H1 (cell line): Measurements from ENCODE around the gene TENT4B. TPM values are rescaled to one million over a fixed set of nuclear protein-coding genes. Genes with fewer than 3 reads are reported as not detected.

ENCODE experiments used
- CTCF ChIA-PET: fragments of 300-600 bp; sonication (Branson Sonifier 250); formaldehyde crosslinking; loops from one replicate; lab custom pipeline; 2021; ENCODE audit not compliant: partially characterized antibody; lab: Charles Lee
- POLR2A ChIA-PET: fragments of 300-600 bp; sonication (Branson Sonifier 250); formaldehyde crosslinking; loops from one replicate; lab custom pipeline; 2021; ENCODE audit warnings: inconsistent platforms; ENCODE audit not compliant: partially characterized antibody; lab: Charles Lee
- DNase-seq, 2 experiments: peaks; one replicate each; pipeline versions ENCODE4 v3.0.0 to v3.0.0-alpha.2; 2010 to 2022; ENCODE audit warnings: low spot score in 2 of 2, low read depth in 1 of 2, mixed read lengths in 1 of 2
- FAIRE-seq: peaks from 2 replicates; lab custom pipeline; 2011; peaks lifted over from hg19 to GRCh38; lab: Jason Lieb, UNC
- H2AFZ ChIP-seq: 2 replicates; pipeline ENCODE4 v1.8.1; 2012; ENCODE audit warnings: low read length, inconsistent platforms
- H2AK5ac ChIP-seq: 2 replicates; pipeline ENCODE4 v1.6.1; 2013; ENCODE audit warnings: low read depth, low read length
- H2BK120ac ChIP-seq: replicated peaks from 2 replicates; pipeline ENCODE3; 2013; ENCODE audit warnings: low read depth, low read length, inconsistent platforms
- H2BK12ac ChIP-seq: 2 replicates; pipeline ENCODE4 v1.6.1; 2013; ENCODE audit warnings: low read depth, low read length
- H2BK15ac ChIP-seq: 2 replicates; pipeline ENCODE4 v1.6.1; 2013; ENCODE audit warnings: low read length
- H2BK20ac ChIP-seq: 2 replicates; pipeline ENCODE4 v1.6.1; 2013; ENCODE audit warnings: low read length
- H2BK5ac ChIP-seq: 2 replicates; pipeline ENCODE4 v1.6.1; 2013; ENCODE audit warnings: low read depth, low read length
- H3K14ac ChIP-seq: 2 replicates; pipeline ENCODE4 v1.6.1; 2013; ENCODE audit warnings: inconsistent platforms; ENCODE audit not compliant: insufficient read length
- H3K18ac ChIP-seq: 2 replicates; pipeline ENCODE4 v1.6.1; 2013; ENCODE audit warnings: low read length; ENCODE audit errors: extremely low read depth
- H3K23ac ChIP-seq: 2 replicates; pipeline ENCODE4 v1.6.1; 2013; ENCODE audit warnings: inconsistent platforms; ENCODE audit not compliant: insufficient read length
- H3K23me2 ChIP-seq: 2 replicates; pipeline ENCODE4 v1.6.1; 2013; ENCODE audit warnings: low read depth, low read length
- H3K27ac ChIP-seq: 2 replicates; pipeline ENCODE4 v1.6.1; 2011; ENCODE audit warnings: low read depth, low read length, inconsistent platforms
- H3K27me3 ChIP-seq, 4 experiments: replicated peaks in 1 of 4; 1 replicate in 1 of 4; 2 replicates in 3 of 4; pipeline versions ENCODE4 v1.6.1 to v1.8.1; 2011 to 2013; ENCODE audit warnings: low read length in 3 of 4, mild to moderate bottlenecking in 3 of 4, inconsistent platforms in 2 of 4, mixed read lengths in 2 of 4, moderate library complexity in 1 of 4; ENCODE audit not compliant: control insufficient read depth in 3 of 4, insufficient read depth in 3 of 4; ENCODE audit errors: extremely low read depth in 1 of 4
- H3K36me3 ChIP-seq, 4 experiments: 2 replicates each; pipeline versions ENCODE4 v1.6.1 to v1.8.1; 2011 to 2013; ENCODE audit warnings: mild to moderate bottlenecking in 4 of 4, low read length in 3 of 4, moderate library complexity in 2 of 4, control low read depth in 1 of 4, inconsistent platforms in 1 of 4; ENCODE audit not compliant: insufficient read depth in 4 of 4, control insufficient read depth in 2 of 4
- H3K4ac ChIP-seq: replicated peaks from 2 replicates; pipeline ENCODE3; 2013; ENCODE audit warnings: low read length, low read depth, mixed read lengths, inconsistent platforms; ENCODE audit not compliant: insufficient read length
- H3K4me1 ChIP-seq, 4 experiments: replicated peaks in 1 of 4; 1 replicate in 1 of 4; 2 replicates in 3 of 4; pipeline versions ENCODE4 v1.6.1 to v1.8.1; 2011 to 2013; ENCODE audit warnings: low read length in 3 of 4, inconsistent platforms in 2 of 4, mixed read lengths in 1 of 4; ENCODE audit not compliant: insufficient read depth in 4 of 4, control insufficient read depth in 3 of 4
- H3K4me2 ChIP-seq, 2 experiments: 2 replicates each; pipeline versions ENCODE4 v1.6.1 to v1.8.1; 2011 to 2013; ENCODE audit warnings: low read depth in 2 of 2, low read length in 2 of 2, control low read depth in 1 of 2, inconsistent platforms in 1 of 2, mild to moderate bottlenecking in 1 of 2; ENCODE audit not compliant: insufficient read depth in 1 of 2
- H3K4me3 ChIP-seq, 4 experiments: fragments of 200-600, 300-600 bp in 1 of 4; sonication (generic), shearing (Covaris generic), sonication (Bioruptor Twin) in 1 of 4; 2 replicates each; pipeline versions ENCODE4 v1.5.1 to v1.8.1; 2011 to 2016; ENCODE audit warnings: low read length in 4 of 4, low read depth in 3 of 4, control low read depth in 2 of 4, inconsistent platforms in 2 of 4, mild to moderate bottlenecking in 2 of 4, mixed read lengths in 1 of 4, moderate library complexity in 1 of 4; ENCODE audit not compliant: insufficient read depth in 2 of 4; ENCODE audit errors: extremely low read depth in 1 of 4
- H3K56ac ChIP-seq: replicated peaks from 2 replicates; pipeline ENCODE3; 2013; ENCODE audit warnings: low read depth, mild to moderate bottlenecking, mixed read lengths, low read length, inconsistent platforms; ENCODE audit not compliant: insufficient read length
- H3K79me1 ChIP-seq: 2 replicates; pipeline ENCODE4 v1.6.1; 2013; ENCODE audit warnings: low read depth, low read length, control low read depth
- H3K79me2 ChIP-seq, 2 experiments: 2 replicates each; pipeline versions ENCODE4 v1.6.1 to v1.8.1; 2012 to 2013; ENCODE audit warnings: low read length in 2 of 2, mild to moderate bottlenecking in 2 of 2, inconsistent platforms in 1 of 2; ENCODE audit not compliant: insufficient read depth in 2 of 2, control insufficient read depth in 1 of 2
- H3K9ac ChIP-seq, 4 experiments: replicated peaks in 1 of 4; 1 replicate in 1 of 4; 2 replicates in 3 of 4; pipeline versions ENCODE4 v1.6.1 to v1.8.1; 2011 to 2013; ENCODE audit warnings: low read depth in 3 of 4, low read length in 3 of 4, control low read depth in 2 of 4, mild to moderate bottlenecking in 2 of 4, moderate library complexity in 2 of 4, inconsistent platforms in 1 of 4; ENCODE audit errors: extremely low read depth in 1 of 4
- H3K9me3 ChIP-seq, 2 experiments: 2 replicates each; pipeline versions ENCODE4 v1.6.1 to v1.8.1; 2012 to 2013; ENCODE audit warnings: mild to moderate bottlenecking in 2 of 2, moderate library complexity in 2 of 2, control low read depth in 1 of 2, inconsistent platforms in 1 of 2, low read depth in 1 of 2, low read length in 1 of 2, mixed read lengths in 1 of 2; ENCODE audit not compliant: insufficient read depth in 2 of 2
- H4K20me1 ChIP-seq, 2 experiments: replicated peaks in 1 of 2; 2 replicates each; pipeline versions ENCODE3 to v1.8.1; 2011 to 2013; ENCODE audit warnings: inconsistent platforms in 2 of 2, low read length in 2 of 2, mild to moderate bottlenecking in 1 of 2; ENCODE audit not compliant: insufficient read depth in 2 of 2, control insufficient read depth in 1 of 2
- H4K5ac ChIP-seq: 2 replicates; pipeline ENCODE4 v1.6.1; 2013; ENCODE audit warnings: low read length, low read depth, mixed read lengths, inconsistent platforms; ENCODE audit not compliant: insufficient read length
- H4K8ac ChIP-seq: 2 replicates; pipeline ENCODE4 v1.8.0; 2013; ENCODE audit warnings: mild to moderate bottlenecking, moderate library complexity, low read length, inconsistent platforms; ENCODE audit not compliant: insufficient read depth; ENCODE audit errors: extremely low read depth
- H4K91ac ChIP-seq: replicated peaks from 2 replicates; pipeline ENCODE3; 2013; ENCODE audit warnings: low read length, mixed read lengths, inconsistent platforms; ENCODE audit not compliant: insufficient read length
- ASH2L ChIP-seq: fragments of 200-600, 300-600 bp; sonication (generic); IDR thresholded peaks from one replicate; pipeline ENCODE4 v1.7.1; 2017; ENCODE audit warnings: low read length
- CHD2 ChIP-seq: IDR thresholded peaks from 2 replicates; pipeline ENCODE4 v1.6.1; 2012; ENCODE audit warnings: low read length, improper control_type of control experiment
- EP300 ChIP-seq, 2 experiments: IDR thresholded peaks; 1 replicate in 1 of 2; 2 replicates in 1 of 2; pipeline ENCODE4 v1.6.1; 2011 to 2012; ENCODE audit warnings: low read depth in 2 of 2, low read length in 2 of 2, mild to moderate bottlenecking in 2 of 2, borderline replicate concordance in 1 of 2, inconsistent platforms in 1 of 2, moderate library complexity in 1 of 2
- KDM4A ChIP-seq: IDR thresholded peaks from one replicate; pipeline ENCODE4 v1.7.1; 2012; ENCODE audit warnings: low read depth, mild to moderate bottlenecking, moderate library complexity, low read length, inconsistent platforms; ENCODE audit not compliant: severe bottlenecking
- NANOG ChIP-seq: IDR thresholded peaks from 2 replicates; pipeline ENCODE4 v1.6.1; 2011; ENCODE audit warnings: low read length, low read depth, mild to moderate bottlenecking, inconsistent platforms; ENCODE audit not compliant: insufficient read depth, poor library complexity, severe bottlenecking
- RBBP5 ChIP-seq: IDR thresholded peaks from 2 replicates; pipeline ENCODE4 v1.7.1; 2012; ENCODE audit warnings: low read depth, mild to moderate bottlenecking, inconsistent platforms, low read length, moderate library complexity, borderline replicate concordance
- SIN3A ChIP-seq, 2 experiments: IDR thresholded peaks in 1 of 2; conservative IDR thresholded peaks in 1 of 2; 2 replicates each; pipeline ENCODE4 v1.6.1; 2011 to 2012; ENCODE audit warnings: low read length in 2 of 2, improper control_type of control experiment in 1 of 2, low read depth in 1 of 2, mild to moderate bottlenecking in 1 of 2
- SP1 ChIP-seq: IDR thresholded peaks from 2 replicates; pipeline ENCODE4 v1.6.1; 2011; ENCODE audit warnings: low read depth, low read length
- SUZ12 ChIP-seq: fragments of 200-600 bp; sonication (generic); IDR thresholded peaks from 2 replicates; pipeline ENCODE4 v1.6.1; 2012; ENCODE audit warnings: mild to moderate bottlenecking, inconsistent platforms, low read length, moderate library complexity, mixed read lengths
- TAF7 ChIP-seq: optimal IDR thresholded peaks from 2 replicates; pipeline ENCODE3; 2011; ENCODE audit warnings: low read depth, mild to moderate bottlenecking, inconsistent platforms, low read length, moderate library complexity, borderline replicate concordance
- TEAD4 ChIP-seq: IDR thresholded peaks from 2 replicates; pipeline ENCODE4 v1.6.1; 2012; ENCODE audit warnings: low read depth, low read length, inconsistent platforms, mixed read lengths
- ZNF274 ChIP-seq: IDR thresholded peaks from 2 replicates; pipeline ENCODE4 v1.7.0; 2012; ENCODE audit warnings: low read length, borderline replicate concordance; ENCODE audit errors: extremely low read depth
- WGBS, 2 experiments: shearing (Covaris generic) in 1 of 2; methylation state at CpG; one replicate each; pipeline versions ENCODE4 v1.1.6 to v1.1.7; 2013 to 2015; ENCODE audit warnings: low lambda C conversion rate in 2 of 2, mixed read lengths in 2 of 2, inconsistent platforms in 1 of 2, low coverage in 1 of 2, missing lambda C conversion rate in 1 of 2; ENCODE audit not compliant: insufficient replicate concordance in 2 of 2, insufficient coverage in 1 of 2, insufficient read length in 1 of 2; ENCODE audit errors: extremely low coverage in 1 of 2, missing lambda C conversion rate in 1 of 2; 5-methylcytosine and 5-hydroxymethylcytosine counted together
- polyA plus RNA-seq, 7 experiments: library from polyadenylated mRNA; depleted of rRNA in 3 of 7; stranded (reverse) in 5 of 7; unstranded in 2 of 7; fragments of >200 nt in 5 of 7; fragments of 200-250 nt in 2 of 7; gene quantifications; 1 replicate in 5 of 7; 2 replicates in 1 of 7; 4 replicates in 1 of 7; pipeline versions ENCODE4 v1.2.1 to v1.2.3, GENCODE V29; 2011 to 2013; ENCODE audit warnings: missing spikeins in 2 of 7, mixed read lengths in 2 of 7
- total RNA-seq: library from RNA; stranded (reverse); fragmentation: NEBNext Ultra II Directional; extraction: Animal tissue kit (Norgen Biotek cat#: 25700); gene quantifications from 2 replicates; pipeline ENCODE4 v1.2.1, GENCODE V29; 2021

TENT4B gene
- total and polyA plus RNA-seq, 2 of the 8 experiments (the other 6 are each of a cell fraction or from before 2014, with no cell fraction given), result 4.2 to 15.7 TPM

DNA sequence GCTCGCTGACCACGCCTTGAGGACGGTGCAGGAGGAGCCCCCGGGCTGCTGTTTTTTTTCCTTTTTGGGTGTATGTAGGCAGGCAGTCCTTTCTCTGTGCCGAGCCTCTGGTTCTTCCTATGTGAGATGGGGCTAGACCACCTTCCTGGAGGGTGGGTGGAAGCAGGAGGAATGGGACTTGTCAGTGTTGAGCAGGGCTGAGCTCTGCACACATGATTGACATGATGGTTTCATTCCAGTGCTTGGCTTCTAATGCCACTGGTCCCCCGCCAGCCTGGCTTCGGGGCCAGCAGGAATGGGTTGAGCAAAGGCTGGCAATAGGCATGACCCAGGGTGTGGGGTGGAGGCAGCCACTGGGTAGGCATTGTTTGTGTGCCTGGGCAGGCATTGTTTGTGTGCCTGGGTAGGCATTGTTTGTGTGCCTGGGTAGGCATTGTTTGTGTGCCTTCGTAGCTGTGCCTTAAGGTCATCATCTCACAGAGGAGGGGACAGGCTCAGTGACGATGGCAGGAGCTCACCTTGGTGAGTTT lies 99.0 kb downstream of the TENT4B start:
- ChIA-PET CTCF (interaction anchor here (0.6 to 1.8 kb wide), 13 partner anchors 8 to 181 kb away, joined by 3 to 7 read pairs (median 4); no protein-coding TSS in a partner anchor), POLR2A (no interaction called here)
- Histone ChIP-seq H3K4me1 (peaks cover 0 to 11% (median 3%) of the 10 kb centered on the region in 4 experiments; a peak in 4 of 7 replicates), H2BK120ac (no peak overlapping the region), H3K79me2 (no peaks in the 10 kb centered on the region), H2BK12ac (no peak overlapping the region), H3K79me1 (no peaks in the 10 kb centered on the region; the same call in 1 of the 2 replicates), H2BK5ac (peak overlapping the region; percentile 66; the same call in 1 of the 2 replicates), H3K23me2 (no peaks in the 10 kb centered on the region), H3K18ac (no peak overlapping the region; the same call in 1 of the 2 replicates), H3K4me2 (no peak overlapping the region), H3K27me3 (peaks cover 0 to 4% (median under 1%) of the 10 kb centered on the region in 4 experiments; a peak in 3 of 7 replicates), H3K27ac (no peak overlapping the region), H2AFZ (no peak overlapping the region), H3K36me3 (no peaks in the 10 kb centered on the region), H2BK15ac (peak overlapping the region; percentile 92; the same call in 1 of the 2 replicates), H3K14ac (no peak overlapping the region), H4K5ac (no peak overlapping the region), H2BK20ac (no peak overlapping the region), H4K20me1 (no peaks in the 10 kb centered on the region), H4K91ac (no peak overlapping the region), H4K8ac (peak overlapping the region; percentile 57), H3K4ac (no peak overlapping the region), H3K4me3 (no peak overlapping the region), H3K9ac (no peak overlapping the region), H2AK5ac (no peak overlapping the region), H3K9me3 (no peaks in the 10 kb centered on the region), H3K56ac (no peak overlapping the region), H3K23ac (no peak overlapping the region)
- no peak for FAIRE-seq
- DNase-seq, result no peak
- 90% methylated on average over 9 of the region's 9 CpGs; no CpG with 5 or more reads in 1 of the 2 experiments for WGBS, 2 experiments
- TF ChIP-seq SIN3A (conservative IDR thresholded peaks at IDR 0.05 in 1 of 2, IDR thresholded peaks at IDR 0.05 in 1 of 2; ENCODE audit: low read depth in 1 of 2, low read length in 2 of 2) (no peak), TAF7 (no peak), KDM4A (no peak), SUZ12 (no peak), CHD2 (no peak), TEAD4 (no peak), ASH2L (no peak), SP1 (no peak), ZNF274 (no peak), RBBP5 (no peak), EP300 (IDR thresholded peaks at IDR 0.05; ENCODE audit: borderline replicate concordance in 1 of 2, low read depth in 2 of 2, low read length in 2 of 2) (no peak), NANOG (no peak)
